Activated CD8-positive, alpha-beta memory T cell treated with anti-CD3 and anti-CD28 coated beads, Interleukin-2, amount 10 ng/mL, durations not matched to agents 7 days and 5 days (primary cell): ENCODE measurements around the gene UQCRC1. TPM values are rescaled to one million over a fixed set of nuclear protein-coding genes. Genes with fewer than 3 reads are reported as not detected.

Experiments
- ATAC-seq: fragments of 150-1000 bp; cut with Tn5 transposase; one replicate; pipeline ENCODE4 v1.10.0; 2021; ENCODE audit warnings: moderate library complexity
- CTCF ChIA-PET: fragments of 350-600 bp; sonication (Branson Sonifier 250); formaldehyde crosslinking; loops from one replicate; lab custom pipeline; 2021; ENCODE audit warnings: antibody characterized with exemption; lab: Charles Lee
- DNase-seq: peaks from one replicate; pipeline ENCODE4 v3.0.0-alpha.2; 2020
- H3K27ac Mint-ChIP-seq: one replicate; pipeline ENCODE4 v1.8.0; 2021; ENCODE audit warnings: mild to moderate bottlenecking, mixed read lengths
- H3K27me3 Mint-ChIP-seq: one replicate; pipeline ENCODE4 v1.8.0; 2021; ENCODE audit warnings: mixed read lengths
- H3K36me3 Mint-ChIP-seq: one replicate; pipeline ENCODE4 v1.8.0; 2021; ENCODE audit warnings: mild to moderate bottlenecking, mixed read lengths
- H3K4me1 Mint-ChIP-seq: one replicate; pipeline ENCODE4 v1.8.0; 2021; ENCODE audit warnings: mixed read lengths
- H3K4me3 Mint-ChIP-seq: one replicate; pipeline ENCODE4 v1.8.0; 2021; ENCODE audit warnings: mild to moderate bottlenecking, moderate library complexity, mixed read lengths
- H3K9me3 Mint-ChIP-seq: one replicate; pipeline ENCODE4 v1.8.0; 2022; ENCODE audit warnings: low read depth, mixed read lengths
- total RNA-seq, 2 experiments: library from RNA; stranded (reverse); gene quantifications; one replicate each; pipeline ENCODE4 v1.2.3, GENCODE V29; 2021

UQCRC1 gene
- total RNA-seq, 2 experiments from 2014 or later: 201 to 220 TPM

GRCh38 chr3:48592519-48593087 is 16.8 kb downstream of the UQCRC1 start:
- H3K27ac Mint-ChIP-seq: no peak overlapping the region
- H3K27me3 Mint-ChIP-seq: peaks cover 36% of the 10 kb centered on the region
- CTCF ChIA-PET: interaction anchor here (0.6 kb wide), 1 partner anchor 271 kb away, joined by 3 read pairs; no protein-coding TSS in a partner anchor
- no peak for DNase-seq
- no peaks in the 10 kb centered on the region for H3K36me3 Mint-ChIP-seq
- H3K9me3 Mint-ChIP-seq: no peaks in the 10 kb centered on the region
- ATAC-seq: no peak
- no peaks in the 10 kb centered on the region for H3K4me1 Mint-ChIP-seq
- no peak overlapping the region for H3K4me3 Mint-ChIP-seq

GRCh38 chr3:48591886-48592518 is 17.4 kb downstream of the UQCRC1 start:
- Mint-ChIP-seq H3K36me3 (no peaks in the 10 kb centered on the region), H3K27me3 (peaks cover 36% of the 10 kb centered on the region), H3K4me1 (no peaks in the 10 kb centered on the region), H3K27ac (no peak overlapping the region), H3K4me3 (no peak overlapping the region), H3K9me3 (no peaks in the 10 kb centered on the region)
- ATAC-seq (no peak), DNase-seq (no peak)
- CTCF ChIA-PET: no interaction called here

GRCh38 chr3:48591436-48591835 is 18.0 kb downstream of the UQCRC1 start:
- ATAC-seq (no peak), DNase-seq (no peak)
- no peaks in the 10 kb centered on the region for H3K9me3 Mint-ChIP-seq
- H3K27ac Mint-ChIP-seq: no peak overlapping the region
- peaks cover 36% of the 10 kb centered on the region for H3K27me3 Mint-ChIP-seq
- H3K4me3 Mint-ChIP-seq: no peak overlapping the region
- H3K4me1 Mint-ChIP-seq: no peaks in the 10 kb centered on the region
- CTCF ChIA-PET: no interaction called here
- no peaks in the 10 kb centered on the region for H3K36me3 Mint-ChIP-seq

GRCh38 chr3:48588230-48588629 is 21.2 kb downstream of the UQCRC1 start:
- Mint-ChIP-seq H3K27ac (no peak overlapping the region), H3K36me3 (no peaks in the 10 kb centered on the region), H3K4me1 (peaks cover 2% of the 10 kb centered on the region), H3K9me3 (no peaks in the 10 kb centered on the region), H3K4me3 (no peak overlapping the region), H3K27me3 (peaks cover 17% of the 10 kb centered on the region)
- ATAC-seq (no peak), DNase-seq (no peak)
- CTCF ChIA-PET: no interaction called here

- H3K36me3 Mint-ChIP-seq: no peaks in the 10 kb centered on the region
- H3K9me3 Mint-ChIP-seq: no peaks in the 10 kb centered on the region
- H3K4me1 Mint-ChIP-seq: peaks cover 2% of the 10 kb centered on the region
- no peak overlapping the region for H3K27ac Mint-ChIP-seq
- peaks cover 13% of the 10 kb centered on the region for H3K27me3 Mint-ChIP-seq
- ATAC-seq (no peak), DNase-seq (no peak)
- CTCF ChIA-PET: no interaction called here
- no peak overlapping the region for H3K4me3 Mint-ChIP-seq
These were observed 21.8 kb downstream of the UQCRC1 start for GRCh38 chr3:48587686-48588085.

GRCh38 chr3:48585411-48585810 is 24.0 kb downstream of the UQCRC1 start:
- Mint-ChIP-seq H3K9me3 (no peaks in the 10 kb centered on the region), H3K27me3 (peaks cover 10% of the 10 kb centered on the region), H3K4me3 (no peak overlapping the region), H3K36me3 (no peaks in the 10 kb centered on the region), H3K27ac (no peak overlapping the region), H3K4me1 (peaks cover 2% of the 10 kb centered on the region)
- ATAC-seq: no peak
- DNase-seq: no peak
- CTCF ChIA-PET: no interaction called here

- ATAC-seq (no peak), DNase-seq (no peak)
- no peaks in the 10 kb centered on the region for H3K36me3 Mint-ChIP-seq
- no peaks in the 10 kb centered on the region for H3K9me3 Mint-ChIP-seq
- peaks cover 2% of the 10 kb centered on the region for H3K4me1 Mint-ChIP-seq
- H3K27me3 Mint-ChIP-seq: peaks cover 10% of the 10 kb centered on the region
- CTCF ChIA-PET: no interaction called here
- no peak overlapping the region for H3K27ac Mint-ChIP-seq
- no peak overlapping the region for H3K4me3 Mint-ChIP-seq
These were observed 24.6 kb downstream of the UQCRC1 start for GRCh38 chr3:48584836-48585235.

- peak; percentile 18 for ATAC-seq
- Mint-ChIP-seq H3K4me3 (no peak overlapping the region), H3K9me3 (no peaks in the 10 kb centered on the region), H3K27me3 (no peaks in the 10 kb centered on the region), H3K4me1 (peaks cover 2% of the 10 kb centered on the region), H3K36me3 (no peaks in the 10 kb centered on the region), H3K27ac (no peak overlapping the region)
- CTCF ChIA-PET: no interaction called here
- DNase-seq: no peak
These were observed 27.6 kb downstream of the UQCRC1 start for GRCh38 chr3:48581621-48582481.

GRCh38 chr3:48576647-48577046 is 32.8 kb downstream of the UQCRC1 start:
- H3K27me3 Mint-ChIP-seq: no peaks in the 10 kb centered on the region
- no peak overlapping the region for H3K27ac Mint-ChIP-seq
- DNase-seq (no peak), ATAC-seq (no peak)
- no peaks in the 10 kb centered on the region for H3K36me3 Mint-ChIP-seq
- H3K4me3 Mint-ChIP-seq: no peak overlapping the region
- H3K4me1 Mint-ChIP-seq: no peaks in the 10 kb centered on the region
- no peaks in the 10 kb centered on the region for H3K9me3 Mint-ChIP-seq
- CTCF ChIA-PET: interaction anchor here (1.0 kb wide), 1 partner anchor 19 kb away, joined by 3 read pairs; no protein-coding TSS in a partner anchor

- no peaks in the 10 kb centered on the region for H3K36me3 Mint-ChIP-seq
- CTCF ChIA-PET: no interaction called here
- no peaks in the 10 kb centered on the region for H3K9me3 Mint-ChIP-seq
- no peak overlapping the region for H3K4me3 Mint-ChIP-seq
- no peak for DNase-seq
- H3K27ac Mint-ChIP-seq: no peak overlapping the region
- H3K27me3 Mint-ChIP-seq: no peaks in the 10 kb centered on the region
- no peaks in the 10 kb centered on the region for H3K4me1 Mint-ChIP-seq
- no peak for ATAC-seq
These were observed 34.1 kb downstream of the UQCRC1 start for GRCh38 chr3:48575366-48575765.

GRCh38 chr3:48573973-48574585 is 35.4 kb downstream of the UQCRC1 start:
- DNase-seq (no peak), ATAC-seq (no peak)
- Mint-ChIP-seq H3K4me3 (no peak overlapping the region), H3K9me3 (no peaks in the 10 kb centered on the region), H3K36me3 (no peaks in the 10 kb centered on the region), H3K27ac (no peak overlapping the region), H3K27me3 (no peaks in the 10 kb centered on the region), H3K4me1 (no peaks in the 10 kb centered on the region)
- CTCF ChIA-PET: no interaction called here

GRCh38 chr3:48572517-48572916 is 36.9 kb downstream of the UQCRC1 start:
- H3K9me3 Mint-ChIP-seq: no peaks in the 10 kb centered on the region
- H3K36me3 Mint-ChIP-seq: no peaks in the 10 kb centered on the region
- CTCF ChIA-PET: no interaction called here
- no peak for ATAC-seq
- H3K4me1 Mint-ChIP-seq: no peaks in the 10 kb centered on the region
- no peak for DNase-seq
- no peak overlapping the region for H3K4me3 Mint-ChIP-seq
- no peaks in the 10 kb centered on the region for H3K27me3 Mint-ChIP-seq
- no peak overlapping the region for H3K27ac Mint-ChIP-seq

GRCh38 chr3:48571938-48572337 is 37.5 kb downstream of the UQCRC1 start:
- CTCF ChIA-PET: no interaction called here
- H3K9me3 Mint-ChIP-seq: no peaks in the 10 kb centered on the region
- no peaks in the 10 kb centered on the region for H3K36me3 Mint-ChIP-seq
- H3K27ac Mint-ChIP-seq: no peak overlapping the region
- no peak overlapping the region for H3K4me3 Mint-ChIP-seq
- no peaks in the 10 kb centered on the region for H3K4me1 Mint-ChIP-seq
- H3K27me3 Mint-ChIP-seq: no peaks in the 10 kb centered on the region
- ATAC-seq (no peak), DNase-seq (no peak)
